H1 (cell line): Measurements from ENCODE around the gene SYT2. TPM values are rescaled to one million over a fixed set of nuclear protein-coding genes. Genes with fewer than 3 reads are reported as not detected.

ENCODE experiments used
- CTCF ChIA-PET: fragments of 300-600 bp; sonication (Branson Sonifier 250); formaldehyde crosslinking; loops from one replicate; lab custom pipeline; 2021; ENCODE audit not compliant: partially characterized antibody; lab: Charles Lee
- POLR2A ChIA-PET: fragments of 300-600 bp; sonication (Branson Sonifier 250); formaldehyde crosslinking; loops from one replicate; lab custom pipeline; 2021; ENCODE audit warnings: inconsistent platforms; ENCODE audit not compliant: partially characterized antibody; lab: Charles Lee
- DNase-seq, 2 experiments: peaks; one replicate each; pipeline versions ENCODE4 v3.0.0 to v3.0.0-alpha.2; 2010 to 2022; ENCODE audit warnings: low spot score in 2 of 2, low read depth in 1 of 2, mixed read lengths in 1 of 2
- FAIRE-seq: peaks from 2 replicates; lab custom pipeline; 2011; peaks lifted over from hg19 to GRCh38; lab: Jason Lieb, UNC
- H2AFZ ChIP-seq: 2 replicates; pipeline ENCODE4 v1.8.1; 2012; ENCODE audit warnings: low read length, inconsistent platforms
- H2AK5ac ChIP-seq: 2 replicates; pipeline ENCODE4 v1.6.1; 2013; ENCODE audit warnings: low read depth, low read length
- H2BK120ac ChIP-seq: replicated peaks from 2 replicates; pipeline ENCODE3; 2013; ENCODE audit warnings: low read depth, low read length, inconsistent platforms
- H2BK12ac ChIP-seq: 2 replicates; pipeline ENCODE4 v1.6.1; 2013; ENCODE audit warnings: low read depth, low read length
- H2BK15ac ChIP-seq: 2 replicates; pipeline ENCODE4 v1.6.1; 2013; ENCODE audit warnings: low read length
- H2BK20ac ChIP-seq: 2 replicates; pipeline ENCODE4 v1.6.1; 2013; ENCODE audit warnings: low read length
- H2BK5ac ChIP-seq: 2 replicates; pipeline ENCODE4 v1.6.1; 2013; ENCODE audit warnings: low read depth, low read length
- H3K14ac ChIP-seq: 2 replicates; pipeline ENCODE4 v1.6.1; 2013; ENCODE audit warnings: inconsistent platforms; ENCODE audit not compliant: insufficient read length
- H3K18ac ChIP-seq: 2 replicates; pipeline ENCODE4 v1.6.1; 2013; ENCODE audit warnings: low read length; ENCODE audit errors: extremely low read depth
- H3K23ac ChIP-seq: 2 replicates; pipeline ENCODE4 v1.6.1; 2013; ENCODE audit warnings: inconsistent platforms; ENCODE audit not compliant: insufficient read length
- H3K23me2 ChIP-seq: 2 replicates; pipeline ENCODE4 v1.6.1; 2013; ENCODE audit warnings: low read depth, low read length
- H3K27ac ChIP-seq: 2 replicates; pipeline ENCODE4 v1.6.1; 2011; ENCODE audit warnings: low read depth, low read length, inconsistent platforms
- H3K27me3 ChIP-seq, 4 experiments: replicated peaks in 1 of 4; 1 replicate in 1 of 4; 2 replicates in 3 of 4; pipeline versions ENCODE4 v1.6.1 to v1.8.1; 2011 to 2013; ENCODE audit warnings: low read length in 3 of 4, mild to moderate bottlenecking in 3 of 4, inconsistent platforms in 2 of 4, mixed read lengths in 2 of 4, moderate library complexity in 1 of 4; ENCODE audit not compliant: control insufficient read depth in 3 of 4, insufficient read depth in 3 of 4; ENCODE audit errors: extremely low read depth in 1 of 4
- H3K36me3 ChIP-seq, 4 experiments: 2 replicates each; pipeline versions ENCODE4 v1.6.1 to v1.8.1; 2011 to 2013; ENCODE audit warnings: mild to moderate bottlenecking in 4 of 4, low read length in 3 of 4, moderate library complexity in 2 of 4, control low read depth in 1 of 4, inconsistent platforms in 1 of 4; ENCODE audit not compliant: insufficient read depth in 4 of 4, control insufficient read depth in 2 of 4
- H3K4ac ChIP-seq: replicated peaks from 2 replicates; pipeline ENCODE3; 2013; ENCODE audit warnings: low read length, low read depth, mixed read lengths, inconsistent platforms; ENCODE audit not compliant: insufficient read length
- H3K4me1 ChIP-seq, 4 experiments: replicated peaks in 1 of 4; 1 replicate in 1 of 4; 2 replicates in 3 of 4; pipeline versions ENCODE4 v1.6.1 to v1.8.1; 2011 to 2013; ENCODE audit warnings: low read length in 3 of 4, inconsistent platforms in 2 of 4, mixed read lengths in 1 of 4; ENCODE audit not compliant: insufficient read depth in 4 of 4, control insufficient read depth in 3 of 4
- H3K4me2 ChIP-seq, 2 experiments: 2 replicates each; pipeline versions ENCODE4 v1.6.1 to v1.8.1; 2011 to 2013; ENCODE audit warnings: low read depth in 2 of 2, low read length in 2 of 2, control low read depth in 1 of 2, inconsistent platforms in 1 of 2, mild to moderate bottlenecking in 1 of 2; ENCODE audit not compliant: insufficient read depth in 1 of 2
- H3K4me3 ChIP-seq, 4 experiments: fragments of 200-600, 300-600 bp in 1 of 4; sonication (generic), shearing (Covaris generic), sonication (Bioruptor Twin) in 1 of 4; 2 replicates each; pipeline versions ENCODE4 v1.5.1 to v1.8.1; 2011 to 2016; ENCODE audit warnings: low read length in 4 of 4, low read depth in 3 of 4, control low read depth in 2 of 4, inconsistent platforms in 2 of 4, mild to moderate bottlenecking in 2 of 4, mixed read lengths in 1 of 4, moderate library complexity in 1 of 4; ENCODE audit not compliant: insufficient read depth in 2 of 4; ENCODE audit errors: extremely low read depth in 1 of 4
- H3K56ac ChIP-seq: replicated peaks from 2 replicates; pipeline ENCODE3; 2013; ENCODE audit warnings: low read depth, mild to moderate bottlenecking, mixed read lengths, low read length, inconsistent platforms; ENCODE audit not compliant: insufficient read length
- H3K79me1 ChIP-seq: 2 replicates; pipeline ENCODE4 v1.6.1; 2013; ENCODE audit warnings: low read depth, low read length, control low read depth
- H3K79me2 ChIP-seq, 2 experiments: 2 replicates each; pipeline versions ENCODE4 v1.6.1 to v1.8.1; 2012 to 2013; ENCODE audit warnings: low read length in 2 of 2, mild to moderate bottlenecking in 2 of 2, inconsistent platforms in 1 of 2; ENCODE audit not compliant: insufficient read depth in 2 of 2, control insufficient read depth in 1 of 2
- H3K9ac ChIP-seq, 4 experiments: replicated peaks in 1 of 4; 1 replicate in 1 of 4; 2 replicates in 3 of 4; pipeline versions ENCODE4 v1.6.1 to v1.8.1; 2011 to 2013; ENCODE audit warnings: low read depth in 3 of 4, low read length in 3 of 4, control low read depth in 2 of 4, mild to moderate bottlenecking in 2 of 4, moderate library complexity in 2 of 4, inconsistent platforms in 1 of 4; ENCODE audit errors: extremely low read depth in 1 of 4
- H3K9me3 ChIP-seq, 2 experiments: 2 replicates each; pipeline versions ENCODE4 v1.6.1 to v1.8.1; 2012 to 2013; ENCODE audit warnings: mild to moderate bottlenecking in 2 of 2, moderate library complexity in 2 of 2, control low read depth in 1 of 2, inconsistent platforms in 1 of 2, low read depth in 1 of 2, low read length in 1 of 2, mixed read lengths in 1 of 2; ENCODE audit not compliant: insufficient read depth in 2 of 2
- H4K20me1 ChIP-seq, 2 experiments: replicated peaks in 1 of 2; 2 replicates each; pipeline versions ENCODE3 to v1.8.1; 2011 to 2013; ENCODE audit warnings: inconsistent platforms in 2 of 2, low read length in 2 of 2, mild to moderate bottlenecking in 1 of 2; ENCODE audit not compliant: insufficient read depth in 2 of 2, control insufficient read depth in 1 of 2
- H4K5ac ChIP-seq: 2 replicates; pipeline ENCODE4 v1.6.1; 2013; ENCODE audit warnings: low read length, low read depth, mixed read lengths, inconsistent platforms; ENCODE audit not compliant: insufficient read length
- H4K8ac ChIP-seq: 2 replicates; pipeline ENCODE4 v1.8.0; 2013; ENCODE audit warnings: mild to moderate bottlenecking, moderate library complexity, low read length, inconsistent platforms; ENCODE audit not compliant: insufficient read depth; ENCODE audit errors: extremely low read depth
- H4K91ac ChIP-seq: replicated peaks from 2 replicates; pipeline ENCODE3; 2013; ENCODE audit warnings: low read length, mixed read lengths, inconsistent platforms; ENCODE audit not compliant: insufficient read length
- CTBP2 ChIP-seq: IDR thresholded peaks from 2 replicates; pipeline ENCODE4 v1.7.0; 2011; ENCODE audit warnings: borderline replicate concordance, mild to moderate bottlenecking, moderate library complexity, mixed read lengths, low read length; ENCODE audit not compliant: insufficient read depth, insufficient read length
- GTF2F1 ChIP-seq: IDR thresholded peaks from 2 replicates; pipeline ENCODE4 v1.6.1; 2012; ENCODE audit warnings: low read depth, low read length, improper control_type of control experiment, borderline replicate concordance
- JUN ChIP-seq: IDR thresholded peaks from 2 replicates; pipeline ENCODE4 v1.6.1; 2011; ENCODE audit warnings: low read depth, mild to moderate bottlenecking, improper control_type of control experiment, low read length
- RBBP5 ChIP-seq: IDR thresholded peaks from 2 replicates; pipeline ENCODE4 v1.7.1; 2012; ENCODE audit warnings: low read depth, mild to moderate bottlenecking, inconsistent platforms, low read length, moderate library complexity, borderline replicate concordance
- SIX5 ChIP-seq: IDR thresholded peaks from 2 replicates; pipeline ENCODE4 v1.6.1; 2011; ENCODE audit warnings: mild to moderate bottlenecking, low read depth, low read length
- SP1 ChIP-seq: IDR thresholded peaks from 2 replicates; pipeline ENCODE4 v1.6.1; 2011; ENCODE audit warnings: low read depth, low read length
- SUZ12 ChIP-seq: fragments of 200-600 bp; sonication (generic); IDR thresholded peaks from 2 replicates; pipeline ENCODE4 v1.6.1; 2012; ENCODE audit warnings: mild to moderate bottlenecking, inconsistent platforms, low read length, moderate library complexity, mixed read lengths
- TBP ChIP-seq: IDR thresholded peaks from 2 replicates; pipeline ENCODE4 v1.6.1; 2011; ENCODE audit warnings: low read depth, low read length, improper control_type of control experiment
- USF2 ChIP-seq: IDR thresholded peaks from 2 replicates; pipeline ENCODE4 v1.6.1; 2011; ENCODE audit warnings: low read length, improper control_type of control experiment
- ZNF274 ChIP-seq: IDR thresholded peaks from 2 replicates; pipeline ENCODE4 v1.7.0; 2012; ENCODE audit warnings: low read length, borderline replicate concordance; ENCODE audit errors: extremely low read depth
- WGBS, 2 experiments: shearing (Covaris generic) in 1 of 2; methylation state at CpG; one replicate each; pipeline versions ENCODE4 v1.1.6 to v1.1.7; 2013 to 2015; ENCODE audit warnings: low lambda C conversion rate in 2 of 2, mixed read lengths in 2 of 2, inconsistent platforms in 1 of 2, low coverage in 1 of 2, missing lambda C conversion rate in 1 of 2; ENCODE audit not compliant: insufficient replicate concordance in 2 of 2, insufficient coverage in 1 of 2, insufficient read length in 1 of 2; ENCODE audit errors: extremely low coverage in 1 of 2, missing lambda C conversion rate in 1 of 2; 5-methylcytosine and 5-hydroxymethylcytosine counted together
- polyA plus RNA-seq, 7 experiments: library from polyadenylated mRNA; depleted of rRNA in 3 of 7; stranded (reverse) in 5 of 7; unstranded in 2 of 7; fragments of >200 nt in 5 of 7; fragments of 200-250 nt in 2 of 7; gene quantifications; 1 replicate in 5 of 7; 2 replicates in 1 of 7; 4 replicates in 1 of 7; pipeline versions ENCODE4 v1.2.1 to v1.2.3, GENCODE V29; 2011 to 2013; ENCODE audit warnings: missing spikeins in 2 of 7, mixed read lengths in 2 of 7
- total RNA-seq: library from RNA; stranded (reverse); fragmentation: NEBNext Ultra II Directional; extraction: Animal tissue kit (Norgen Biotek cat#: 25700); gene quantifications from 2 replicates; pipeline ENCODE4 v1.2.1, GENCODE V29; 2021

The SYT2 gene
- total and polyA plus RNA-seq, 2 of the 8 experiments (the other 6 are each of a cell fraction or from before 2014, with no cell fraction given) = 2.8 to 11.0 TPM

GRCh38 chr1:202706851-202707250 is 3.4 kb downstream of the SYT2 start:
- Histone ChIP-seq H3K4me2 (no peak overlapping the region), H2AK5ac (no peak overlapping the region), H3K4ac (no peak overlapping the region), H3K14ac (no peak overlapping the region), H3K9me3 (no peaks in the 10 kb centered on the region), H3K23ac (no peak overlapping the region), H4K8ac (no peak overlapping the region), H2BK5ac (no peak overlapping the region), H2AFZ (no peak overlapping the region), H4K5ac (no peak overlapping the region), H3K79me1 (no peaks in the 10 kb centered on the region), H2BK15ac (no peak overlapping the region), H2BK12ac (no peak overlapping the region), H3K18ac (no peak overlapping the region), H4K91ac (no peak overlapping the region), H3K27me3 (peaks cover 0 to 30% (median 19%) of the 10 kb centered on the region in 4 experiments; a peak in 5 of 7 replicates), H2BK20ac (no peak overlapping the region), H4K20me1 (peaks cover 0 to 2% of the 10 kb centered on the region in 2 experiments), H3K27ac (no peak overlapping the region), H3K9ac (no peak overlapping the region), H3K79me2 (no peaks in the 10 kb centered on the region), H3K36me3 (no peaks in the 10 kb centered on the region), H3K4me1 (peaks cover 6 to 26% (median 11%) of the 10 kb centered on the region in 4 experiments), H3K4me3 (no peak overlapping the region), H2BK120ac (no peak overlapping the region), H3K23me2 (peaks cover 12% of the 10 kb centered on the region; the same call in 1 of the 2 replicates), H3K56ac (no peak overlapping the region)
- POLR2A ChIA-PET = no interaction called here
- 95% methylated on average over 5 of the region's 5 CpGs; no CpG with 5 or more reads in 1 of the 2 experiments for WGBS, 2 experiments
- DNase-seq (no peak), FAIRE-seq (no peak)
- TF ChIP-seq JUN (no peak), GTF2F1 (no peak), USF2 (no peak), CTBP2 (no peak), SP1 (no peak), SUZ12 (no peak), TBP (no peak), RBBP5 (no peak), ZNF274 (no peak), SIX5 (no peak)
- CTCF ChIA-PET = interaction anchor here (0.8 to 11.3 kb wide), 5 partner anchors 8 to 48 kb away, joined by 3 to 180 read pairs (median 3); partner anchors contain the start of gene SYT2
